ENCODE results near the gene OR4D10.

Gene OR4D10

DNA sequence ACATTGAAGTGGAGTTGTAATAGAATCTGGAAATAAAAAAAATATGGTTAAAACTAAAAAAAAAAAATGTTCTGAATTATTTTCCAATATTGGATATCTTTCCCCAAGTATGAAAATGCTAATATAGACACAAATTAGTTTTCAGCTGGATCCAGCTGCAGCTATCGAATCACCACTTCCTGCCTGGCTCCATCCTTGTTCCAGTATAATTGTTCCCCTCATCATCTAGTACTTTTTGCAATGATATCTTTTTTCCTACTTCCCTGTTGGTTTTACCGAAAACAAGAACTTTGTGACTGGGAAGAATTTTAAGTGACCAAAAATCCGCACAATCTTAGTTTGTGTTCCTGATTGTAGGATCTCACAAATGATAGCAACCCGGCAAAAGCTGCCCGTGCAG lies 47.6 kb downstream of the OR4D10 start:
- TF ChIP-seq, protein P1, sequence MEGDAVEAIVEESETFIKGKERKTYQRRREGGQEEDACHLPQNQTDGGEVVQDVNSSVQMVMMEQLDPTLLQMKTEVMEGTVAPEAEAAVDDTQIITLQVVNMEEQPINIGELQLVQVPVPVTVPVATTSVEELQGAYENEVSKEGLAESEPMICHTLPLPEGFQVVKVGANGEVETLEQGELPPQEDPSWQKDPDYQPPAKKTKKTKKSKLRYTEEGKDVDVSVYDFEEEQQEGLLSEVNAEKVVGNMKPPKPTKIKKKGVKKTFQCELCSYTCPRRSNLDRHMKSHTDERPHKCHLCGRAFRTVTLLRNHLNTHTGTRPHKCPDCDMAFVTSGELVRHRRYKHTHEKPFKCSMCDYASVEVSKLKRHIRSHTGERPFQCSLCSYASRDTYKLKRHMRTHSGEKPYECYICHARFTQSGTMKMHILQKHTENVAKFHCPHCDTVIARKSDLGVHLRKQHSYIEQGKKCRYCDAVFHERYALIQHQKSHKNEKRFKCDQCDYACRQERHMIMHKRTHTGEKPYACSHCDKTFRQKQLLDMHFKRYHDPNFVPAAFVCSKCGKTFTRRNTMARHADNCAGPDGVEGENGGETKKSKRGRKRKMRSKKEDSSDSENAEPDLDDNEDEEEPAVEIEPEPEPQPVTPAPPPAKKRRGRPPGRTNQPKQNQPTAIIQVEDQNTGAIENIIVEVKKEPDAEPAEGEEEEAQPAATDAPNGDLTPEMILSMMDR (IDR thresholded peaks at IDR 0.05; ENCODE audit: low read length, missing control alignments), result no peak
- DNase-seq (ENCODE audit: low read depth), result no peak
- no peak overlapping the region for H3K4me3 ChIP-seq (replicated peaks; ENCODE audit: low read depth, low read length)

GRCh38 chr11:59523541-59523940 lies 50.4 kb downstream of the OR4D10 start:
- TF ChIP-seq, protein P1 (IDR thresholded peaks at IDR 0.05; ENCODE audit: low read length, missing control alignments), result no peak
- no peak overlapping the region for H3K4me3 ChIP-seq (replicated peaks; ENCODE audit: low read depth, low read length)
- no peak for DNase-seq (ENCODE audit: low read depth)

- no peak for DNase-seq (ENCODE audit: low read depth)
- no peak overlapping the region for H3K4me3 ChIP-seq (replicated peaks; ENCODE audit: low read depth, low read length)
- TF ChIP-seq, protein P1 (IDR thresholded peaks at IDR 0.05; ENCODE audit: low read length, missing control alignments), result no peak
Observed at GRCh38 chr11:59528711-59529110, 55.6 kb downstream of the OR4D10 start.

Data from fibroblast of pulmonary artery (primary cell).